COLO829 (cell line): ENCODE measurements around the gene C19orf85.
"Not testable (repeated sequence)": the region's sequence is repeated elsewhere in the genome, so short reads cannot be mapped to it uniquely, and the experiment has no call there.

Experiments
- DNase-seq: peaks from one replicate; pipeline ENCODE4 v3.0.0; 2012; ENCODE audit warnings: low spot score

The C19orf85 gene

DNA sequence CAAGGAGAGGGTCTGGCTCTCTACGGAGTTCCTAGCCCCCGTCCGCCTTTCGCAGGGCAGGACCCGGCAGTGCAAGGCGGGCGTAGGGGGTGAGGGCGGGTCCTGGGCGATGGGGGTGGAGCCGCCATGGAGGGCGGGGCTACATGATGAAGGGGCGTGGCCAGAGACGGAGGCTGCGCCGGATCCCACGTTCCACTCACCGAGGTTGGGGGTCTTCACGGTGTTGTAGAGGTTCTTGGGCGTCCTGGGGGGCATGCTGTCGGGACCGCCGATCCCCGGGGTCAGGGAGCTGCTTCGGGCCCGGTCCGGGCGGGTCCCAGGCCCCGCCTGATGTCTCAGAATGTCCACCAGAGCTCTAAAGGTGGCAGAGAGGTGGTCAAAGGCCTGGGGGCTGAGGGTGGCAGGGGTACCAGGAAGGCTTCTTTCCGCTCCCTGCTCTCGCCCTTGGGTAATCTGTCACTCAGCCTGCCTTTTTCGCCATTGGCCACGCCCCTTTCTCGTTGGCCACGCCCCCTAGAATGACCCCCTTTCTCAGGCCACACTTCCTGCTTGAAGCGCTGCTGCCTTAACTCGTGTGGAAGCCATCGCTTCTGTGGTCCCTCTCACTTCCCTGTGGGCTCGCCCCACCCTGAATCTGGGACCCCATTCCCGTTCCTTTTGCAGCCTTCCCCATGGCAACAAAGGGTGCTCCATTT lies 24.0 kb downstream of the C19orf85 start:
- DNase-seq, result peak; percentile 53

GRCh38 chr19:55439052-55439451 lies 25.5 kb downstream of the C19orf85 start:
- no peak for DNase-seq

DNA sequence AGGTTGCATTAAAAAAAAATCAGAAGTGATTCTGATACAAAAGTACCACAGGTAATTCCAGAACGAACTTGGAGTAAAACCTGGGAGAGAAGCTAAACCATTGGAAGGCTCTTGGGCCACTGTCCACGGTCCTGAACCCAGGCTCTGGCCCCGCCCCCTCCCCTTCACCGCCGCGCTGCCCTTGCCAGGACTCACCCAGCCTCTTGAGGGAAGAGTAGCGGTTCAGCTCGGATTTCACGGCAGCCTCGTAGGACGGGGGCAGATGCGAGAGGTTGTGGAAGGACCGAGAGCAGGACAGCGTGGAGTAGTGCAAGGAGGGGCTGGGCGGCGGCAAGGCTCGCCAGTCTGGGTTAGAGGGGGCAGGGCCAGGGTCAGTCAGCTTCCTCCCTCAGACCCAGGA lies 27.1 kb downstream of the C19orf85 start:
- peak; percentile 77 for DNase-seq

- no peak for DNase-seq
These were observed 27.7 kb downstream of the C19orf85 start for GRCh38 chr19:55436847-55437246.

GRCh38 chr19:55435020-55435419 lies 29.5 kb downstream of the C19orf85 start:
- no peak for DNase-seq

GRCh38 chr19:55434356-55434919 lies 30.1 kb downstream of the C19orf85 start:
- DNase-seq, result no peak

DNA sequence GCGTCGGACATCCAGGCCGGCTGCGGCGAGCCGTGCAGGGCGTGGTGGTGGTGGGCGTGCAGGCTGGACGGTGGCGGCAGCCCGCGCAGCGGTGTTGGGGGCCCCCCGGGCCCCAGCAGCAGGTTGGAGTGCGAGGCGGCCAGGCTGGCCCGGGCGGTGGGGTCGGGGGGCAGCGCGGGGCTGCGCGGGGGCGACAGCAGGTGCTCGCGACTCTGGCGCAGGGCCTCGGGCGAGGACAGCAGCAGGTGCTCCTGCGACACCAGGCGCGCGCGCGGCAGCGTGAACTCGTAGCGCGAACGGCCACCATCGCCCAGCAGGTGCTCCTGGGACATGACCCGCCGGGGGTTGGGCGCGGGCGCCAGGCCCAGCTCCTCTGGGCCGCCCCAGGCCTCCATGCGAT lies 31.3 kb downstream of the C19orf85 start:
- DNase-seq, result no peak

DNA sequence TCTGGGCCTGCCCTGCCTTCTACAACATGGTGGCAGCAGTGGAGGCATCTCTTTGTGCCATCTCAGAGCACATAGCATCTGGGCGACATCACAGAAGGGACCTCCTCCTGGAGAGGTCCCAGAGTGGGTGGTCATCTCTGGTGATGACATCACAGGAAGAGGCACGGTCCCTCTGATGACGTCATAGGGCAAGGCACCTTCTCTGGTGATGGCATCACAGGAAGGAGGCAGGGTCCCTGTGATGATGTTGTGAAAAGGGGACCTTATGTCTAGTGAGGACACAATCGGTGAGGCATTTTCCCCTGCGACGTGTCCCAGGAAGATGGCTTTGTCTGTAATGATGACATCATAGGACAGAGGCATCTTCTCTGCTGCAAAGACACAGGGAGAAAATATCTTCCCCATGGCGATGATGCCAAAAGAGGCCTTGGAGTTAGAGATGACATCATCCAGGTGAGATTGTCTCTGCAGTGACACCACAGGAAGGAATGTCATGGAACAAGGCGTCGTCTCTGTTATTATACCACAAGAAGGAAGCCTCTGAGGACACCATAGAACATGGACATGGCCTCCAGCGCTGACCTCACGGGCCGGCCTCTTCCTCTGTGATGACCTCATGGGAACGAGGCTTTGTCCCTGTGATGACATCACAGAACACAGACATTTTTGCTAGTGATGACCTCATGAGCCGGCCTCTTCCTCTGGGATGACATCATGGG lies 32.2 kb downstream of the C19orf85 start:
- no peak for DNase-seq

- no peak for DNase-seq
These were observed 33.4 kb downstream of the C19orf85 start for GRCh38 chr19:55431183-55431582.

DNA sequence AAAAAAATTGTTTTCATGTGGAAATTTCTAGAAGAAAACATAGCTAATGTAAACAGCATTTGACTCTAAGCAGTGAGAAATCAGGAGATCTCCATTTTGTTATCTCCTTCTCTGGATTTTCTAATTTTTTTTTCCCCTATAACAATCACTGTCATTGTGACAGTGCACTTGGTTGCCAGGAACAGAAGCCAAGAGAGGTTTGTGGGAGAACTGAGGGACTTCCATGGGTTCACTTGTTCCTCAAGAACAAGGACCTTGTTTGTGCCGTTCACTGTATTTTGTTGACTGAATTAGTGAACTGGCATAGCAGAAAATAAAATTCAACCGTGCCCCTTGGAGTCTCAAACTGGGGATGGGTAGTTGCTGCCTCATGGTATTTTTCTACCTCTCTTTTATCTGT lies 38.5 kb downstream of the C19orf85 start:
- peak; percentile 88 for DNase-seq

DNA sequence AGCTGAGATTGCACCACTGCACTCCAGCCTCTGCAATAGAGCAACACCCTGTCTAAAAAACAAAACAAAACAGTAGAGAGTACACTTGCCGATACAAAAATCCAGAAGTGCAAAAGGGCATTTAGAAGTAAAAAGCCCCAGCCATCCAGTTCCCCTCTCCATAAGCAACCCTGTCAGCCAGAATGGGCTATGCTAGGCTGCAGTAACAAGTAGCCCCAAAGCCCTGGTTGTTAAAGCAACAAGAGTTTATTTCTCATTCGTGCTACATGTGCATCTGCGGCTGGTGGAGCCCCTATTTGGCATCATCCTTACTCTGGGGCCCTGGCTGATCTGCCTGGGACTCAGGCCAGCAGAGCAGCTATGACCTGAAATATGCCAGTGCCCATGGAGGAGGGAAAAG lies 40.0 kb downstream of the C19orf85 start:
- no peak for DNase-seq

GRCh38 chr19:55423225-55424005 lies 41.1 kb downstream of the C19orf85 start:
- no peak for DNase-seq

- DNase-seq, result not testable (repeated sequence)
These were observed 43.3 kb downstream of the C19orf85 start for GRCh38 chr19:55421281-55421680.

DNA sequence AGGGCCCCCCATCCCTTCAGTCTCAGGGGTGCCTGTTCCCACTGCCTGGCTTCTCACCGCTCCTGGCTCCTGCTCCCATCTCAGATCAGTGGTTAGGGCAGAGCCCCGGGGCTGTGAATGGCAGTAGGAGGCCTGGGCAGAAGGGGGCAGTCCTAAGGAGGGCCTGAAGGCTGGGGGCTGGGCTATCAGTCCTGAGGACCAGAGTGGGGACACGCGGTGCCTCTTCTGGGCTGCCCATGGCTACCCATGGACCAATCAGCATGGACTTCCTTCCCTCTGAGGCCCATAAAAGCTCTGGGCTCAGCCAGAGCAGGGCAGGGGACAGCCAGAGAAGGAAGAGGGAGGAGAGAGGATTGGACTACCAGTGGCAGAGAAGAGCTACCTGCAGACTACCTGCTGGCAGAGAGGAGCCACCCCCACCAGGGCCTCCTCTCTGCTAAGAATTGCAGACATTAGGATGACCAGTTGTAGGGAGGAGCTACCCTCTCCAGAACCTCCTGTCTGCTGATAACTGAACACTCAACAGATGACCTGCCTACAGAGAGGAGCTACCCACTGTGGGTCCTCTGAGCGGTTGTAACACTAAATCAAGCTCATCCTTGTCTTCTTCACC lies 44.8 kb downstream of the C19orf85 start:
- DNase-seq, result no peak

DNA sequence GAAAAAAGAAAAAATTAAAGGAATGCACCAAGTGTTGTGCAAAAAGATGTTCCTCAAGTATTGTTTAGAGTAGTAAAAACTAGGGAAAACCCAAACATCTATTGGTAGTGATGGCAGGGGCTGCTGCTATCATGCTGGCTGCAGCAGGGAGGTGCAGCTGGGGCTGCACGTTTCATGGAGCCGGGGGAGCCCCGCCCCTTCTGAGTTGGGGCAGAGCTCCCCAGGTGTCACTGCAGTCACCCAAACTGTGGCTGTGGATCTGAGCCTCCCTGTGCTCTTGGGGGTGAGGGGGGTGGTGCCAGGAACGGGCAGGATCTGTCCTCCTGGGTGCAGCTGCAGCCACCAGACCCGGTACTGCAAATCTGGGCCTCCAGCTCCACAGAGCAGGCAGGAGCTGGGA lies 45.4 kb downstream of the C19orf85 start:
- no peak for DNase-seq

DNA sequence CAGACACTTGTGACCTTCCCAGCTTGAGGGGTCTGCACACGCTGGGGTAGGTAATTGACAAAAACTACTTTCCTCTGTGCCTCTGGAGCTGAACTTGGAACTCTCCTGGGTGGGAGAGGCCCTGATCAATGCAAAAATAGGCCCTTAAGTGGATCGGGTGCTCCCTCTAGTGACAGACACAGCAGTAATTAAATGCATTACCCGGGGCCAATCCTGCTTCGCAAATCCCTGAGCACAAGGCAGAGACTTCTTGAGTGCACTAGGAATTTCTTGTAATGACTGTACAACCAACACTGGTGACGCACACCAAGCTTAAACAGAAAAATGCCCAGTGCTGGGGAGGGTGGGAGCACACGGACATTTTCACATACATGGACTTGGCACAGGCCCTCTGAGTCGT lies 46.4 kb downstream of the C19orf85 start:
- DNase-seq, result peak; percentile 70
